ENCODE results near the gene QARS1.

Gene QARS1

DNA sequence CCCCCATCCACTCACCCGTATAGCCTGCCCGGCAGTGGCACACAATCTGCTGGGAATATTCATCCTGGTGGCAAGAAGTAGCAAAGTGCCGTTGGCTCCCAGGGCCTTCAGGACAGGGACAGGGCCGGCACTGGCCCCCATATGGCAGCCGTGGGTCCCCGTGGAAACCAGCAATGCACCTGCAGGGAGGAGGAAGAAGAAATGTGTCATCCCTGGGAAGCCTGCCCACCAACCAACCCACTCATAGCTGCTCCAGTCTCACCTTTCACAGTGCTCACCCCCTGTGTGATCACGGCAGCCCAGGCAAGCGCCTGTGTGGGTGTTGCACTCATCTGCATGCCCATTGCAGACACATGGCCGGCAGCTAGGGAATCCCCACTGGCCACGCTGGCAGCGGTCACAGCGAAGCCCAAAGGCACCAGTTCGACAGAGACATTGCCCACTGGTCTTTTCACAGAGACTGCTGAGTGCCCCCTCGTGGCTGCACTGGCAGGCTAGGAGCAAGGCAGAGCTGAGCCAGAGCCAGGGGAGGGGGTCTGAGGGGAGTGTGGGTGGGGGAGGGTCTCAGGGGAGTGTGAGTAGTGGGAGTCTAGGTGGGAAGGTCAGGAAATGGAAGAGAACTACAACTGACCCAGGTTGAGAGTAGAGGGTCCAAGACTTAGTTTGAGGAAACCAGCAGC lies 20.6 kb upstream of the QARS1 start:
- Histone ChIP-seq H2AFZ (ENCODE audit: low read depth) (no peak overlapping the region), H3K27ac (no peak overlapping the region), H3K4me3 (IDR thresholded peaks at IDR 0.05; ENCODE audit: insufficient read depth, low read depth, low read length) (no peak overlapping the region), H4K20me1 (ENCODE audit: insufficient read depth) (no peaks in the 10 kb centered on the region), H3K4me1 (ENCODE audit: low read depth, poor library complexity, severe bottlenecking) (peaks cover 4% of the 10 kb centered on the region), H3K4me2 (no peak overlapping the region), H3K79me2 (ENCODE audit: insufficient read depth, low read depth) (0 out of 2 replicates have a peak, but pooled peaks cover under 1% of the 10 kb centered on the region), H3K27me3 (ENCODE audit: insufficient read depth, low read depth) (no peaks in the 10 kb centered on the region), H3K9ac (no peak overlapping the region), H3K36me3 (ENCODE audit: insufficient read depth) (no peaks in the 10 kb centered on the region)
- TF ChIP-seq, protein P1, sequence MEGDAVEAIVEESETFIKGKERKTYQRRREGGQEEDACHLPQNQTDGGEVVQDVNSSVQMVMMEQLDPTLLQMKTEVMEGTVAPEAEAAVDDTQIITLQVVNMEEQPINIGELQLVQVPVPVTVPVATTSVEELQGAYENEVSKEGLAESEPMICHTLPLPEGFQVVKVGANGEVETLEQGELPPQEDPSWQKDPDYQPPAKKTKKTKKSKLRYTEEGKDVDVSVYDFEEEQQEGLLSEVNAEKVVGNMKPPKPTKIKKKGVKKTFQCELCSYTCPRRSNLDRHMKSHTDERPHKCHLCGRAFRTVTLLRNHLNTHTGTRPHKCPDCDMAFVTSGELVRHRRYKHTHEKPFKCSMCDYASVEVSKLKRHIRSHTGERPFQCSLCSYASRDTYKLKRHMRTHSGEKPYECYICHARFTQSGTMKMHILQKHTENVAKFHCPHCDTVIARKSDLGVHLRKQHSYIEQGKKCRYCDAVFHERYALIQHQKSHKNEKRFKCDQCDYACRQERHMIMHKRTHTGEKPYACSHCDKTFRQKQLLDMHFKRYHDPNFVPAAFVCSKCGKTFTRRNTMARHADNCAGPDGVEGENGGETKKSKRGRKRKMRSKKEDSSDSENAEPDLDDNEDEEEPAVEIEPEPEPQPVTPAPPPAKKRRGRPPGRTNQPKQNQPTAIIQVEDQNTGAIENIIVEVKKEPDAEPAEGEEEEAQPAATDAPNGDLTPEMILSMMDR (conservative IDR thresholded peaks at IDR 0.05; ENCODE audit: low read depth, low read length), result no peak

DNA sequence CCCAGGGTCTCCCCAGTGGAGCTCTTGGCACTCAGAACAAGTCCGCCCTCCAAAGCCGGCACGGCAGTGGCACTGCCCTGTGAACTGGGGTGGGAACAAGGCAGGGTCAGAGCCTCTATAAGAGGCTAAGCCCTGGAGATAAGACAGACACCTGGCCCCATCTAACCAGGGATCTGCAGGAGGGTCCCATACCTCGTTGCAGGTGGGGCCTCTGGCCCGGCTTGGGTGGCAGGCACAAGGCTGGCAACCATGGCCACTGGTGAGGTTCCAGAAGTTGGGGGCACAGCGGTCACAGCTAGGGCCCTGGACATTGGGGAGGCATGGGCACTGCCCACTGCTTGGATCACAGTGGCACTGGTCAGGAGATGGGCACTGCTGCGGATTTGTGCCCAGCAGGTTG lies 19.6 kb upstream of the QARS1 start:
- Histone ChIP-seq H2AFZ (ENCODE audit: low read depth) (no peak overlapping the region), H3K4me3 (IDR thresholded peaks at IDR 0.05; ENCODE audit: insufficient read depth, low read depth, low read length) (no peak overlapping the region), H3K27me3 (ENCODE audit: insufficient read depth, low read depth) (no peaks in the 10 kb centered on the region), H3K79me2 (ENCODE audit: insufficient read depth, low read depth) (peaks cover 10% of the 10 kb centered on the region; the same call in 1 of the 2 replicates), H3K27ac (no peak overlapping the region), H4K20me1 (ENCODE audit: insufficient read depth) (no peaks in the 10 kb centered on the region), H3K4me2 (no peak overlapping the region), H3K36me3 (ENCODE audit: insufficient read depth) (no peaks in the 10 kb centered on the region), H3K9ac (no peak overlapping the region), H3K4me1 (ENCODE audit: low read depth, poor library complexity, severe bottlenecking) (peaks cover 4% of the 10 kb centered on the region)
- TF ChIP-seq, protein P1 (conservative IDR thresholded peaks at IDR 0.05; ENCODE audit: low read depth, low read length), result no peak

DNA sequence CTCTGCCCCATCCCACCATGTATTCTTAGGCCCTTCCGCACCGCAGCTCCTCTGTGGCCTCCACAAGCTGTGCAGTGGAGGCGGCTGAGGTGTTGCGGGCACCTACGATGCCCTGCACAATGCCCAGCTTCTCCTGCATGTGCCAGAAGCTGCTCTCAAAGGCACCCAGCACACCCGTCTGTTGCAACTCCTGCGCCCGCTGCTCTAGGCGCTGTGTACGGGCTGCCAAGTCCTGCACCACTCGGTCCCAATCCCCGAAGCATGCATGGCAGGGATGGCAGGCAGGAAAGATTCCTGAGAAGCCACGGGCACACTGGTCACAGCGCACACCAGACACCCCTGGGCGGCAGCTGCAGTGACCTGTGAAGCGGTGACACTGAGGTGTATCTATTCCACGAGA lies 19.1 kb upstream of the QARS1 start:
- Histone ChIP-seq H3K27me3 (ENCODE audit: insufficient read depth, low read depth) (no peaks in the 10 kb centered on the region), H3K36me3 (ENCODE audit: insufficient read depth) (no peaks in the 10 kb centered on the region), H3K4me3 (IDR thresholded peaks at IDR 0.05; ENCODE audit: insufficient read depth, low read depth, low read length) (no peak overlapping the region), H3K9ac (no peak overlapping the region), H3K79me2 (ENCODE audit: insufficient read depth, low read depth) (peaks cover 12% of the 10 kb centered on the region; the same call in 1 of the 2 replicates), H3K4me1 (ENCODE audit: low read depth, poor library complexity, severe bottlenecking) (peaks cover 4% of the 10 kb centered on the region), H2AFZ (ENCODE audit: low read depth) (no peak overlapping the region), H3K4me2 (no peak overlapping the region), H4K20me1 (ENCODE audit: insufficient read depth) (no peaks in the 10 kb centered on the region), H3K27ac (no peak overlapping the region)
- TF ChIP-seq, protein P1 (conservative IDR thresholded peaks at IDR 0.05; ENCODE audit: low read depth, low read length), result no peak

DNA sequence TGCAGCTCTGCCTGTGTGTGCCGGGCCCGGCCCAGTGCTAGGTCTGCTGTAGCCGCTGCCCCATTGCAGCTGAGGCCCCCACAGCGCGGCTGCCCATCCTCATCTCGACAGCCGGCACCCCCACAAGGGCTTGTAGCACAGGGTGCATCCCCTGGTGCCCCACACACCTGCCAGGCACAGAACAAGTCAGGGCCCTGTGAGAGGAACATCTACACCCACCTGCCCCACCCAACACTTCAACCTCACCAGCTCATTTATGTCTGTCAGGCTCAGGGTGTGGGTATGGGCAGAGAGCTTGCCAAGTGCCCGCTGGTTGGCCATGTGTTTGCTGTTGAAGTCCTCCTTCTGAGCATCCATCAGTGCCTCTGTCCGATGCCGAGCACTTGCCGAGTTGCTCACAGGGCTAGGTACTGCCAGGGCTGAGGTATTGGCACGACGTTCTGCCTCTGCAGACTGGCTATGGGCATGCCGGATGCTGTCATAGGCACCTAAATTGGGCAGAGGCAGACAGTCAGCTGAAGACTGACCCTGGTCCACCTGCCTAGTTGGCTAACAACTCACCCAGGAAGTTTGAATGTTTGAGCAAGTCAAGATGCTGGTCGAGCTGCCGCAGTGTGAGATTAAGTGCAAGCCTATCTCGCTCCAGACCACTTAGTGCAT lies 18.5 kb upstream of the QARS1 start:
- Histone ChIP-seq H3K79me2 (ENCODE audit: insufficient read depth, low read depth) (peaks cover 12% of the 10 kb centered on the region; the same call in 1 of the 2 replicates), H3K4me2 (no peak overlapping the region), H3K4me3 (IDR thresholded peaks at IDR 0.05; ENCODE audit: insufficient read depth, low read depth, low read length) (no peak overlapping the region), H3K36me3 (ENCODE audit: insufficient read depth) (no peaks in the 10 kb centered on the region), H4K20me1 (ENCODE audit: insufficient read depth) (no peaks in the 10 kb centered on the region), H2AFZ (ENCODE audit: low read depth) (no peak overlapping the region), H3K27ac (no peak overlapping the region), H3K9ac (no peak overlapping the region), H3K27me3 (ENCODE audit: insufficient read depth, low read depth) (no peaks in the 10 kb centered on the region), H3K4me1 (ENCODE audit: low read depth, poor library complexity, severe bottlenecking) (peaks cover 4% of the 10 kb centered on the region)
- TF ChIP-seq, protein P1 (conservative IDR thresholded peaks at IDR 0.05; ENCODE audit: low read depth, low read length), result no peak
